ENCODE results near the gene CSNK2B. TPM values are rescaled to one million over a fixed set of nuclear protein-coding genes. Genes with fewer than 3 reads are reported as not detected.

CSNK2B gene
- total and polyA plus RNA-seq, 10 of the 15 experiments (the other 5 are each of a cell fraction or from before 2014, with no cell fraction given), result 56.3 to 405 (median 286) TPM

- no peak for TF ChIP-seq PKNOX1 (IDR thresholded peaks at IDR 0.05)
- peak in 1 of 2 experiments; percentile 8; a peak in 1 of 4 replicates for TF ChIP-seq BHLHE40 (IDR thresholded peaks at IDR 0.05; ENCODE audit: borderline replicate concordance in 1 of 2, low read depth in 2 of 2, low read length in 1 of 2)
- no peak for TF ChIP-seq EZH2 (IDR thresholded peaks at IDR 0.05; ENCODE audit: borderline replicate concordance, control insufficient read depth, low read depth, low read length)
- no peak for TF ChIP-seq SMC3 (IDR thresholded peaks at IDR 0.05; ENCODE audit: borderline replicate concordance, low read length)
- peak; percentile 55 for TF ChIP-seq NR2F1 (conservative IDR thresholded peaks at IDR 0.05)
- no peak for TF ChIP-seq FOS (IDR thresholded peaks at IDR 0.05; ENCODE audit: borderline replicate concordance, extremely low read depth, insufficient read length)
- TF ChIP-seq DPF2 (IDR thresholded peaks at IDR 0.05), result peak; percentile 37; the same call in 1 of the 2 replicates
- TF ChIP-seq ZNF687 (IDR thresholded peaks at IDR 0.05), result peak; percentile 67
- no peak for TF ChIP-seq SUPT20H (IDR thresholded peaks at IDR 0.05; ENCODE audit: borderline replicate concordance, control insufficient read depth, low read depth, low read length)
- TF ChIP-seq POLR2A (IDR thresholded peaks at IDR 0.05; ENCODE audit: low read depth, low read length), result peak; percentile 90
- TF ChIP-seq ESRRA (IDR thresholded peaks at IDR 0.05; ENCODE audit: low read length), result no peak
- TF ChIP-seq NKRF (conservative IDR thresholded peaks at IDR 0.05), result peak; percentile 65; the same call in 1 of the 2 replicates
- TF ChIP-seq BACH1 (IDR thresholded peaks at IDR 0.05; ENCODE audit: borderline replicate concordance), result peak; percentile 52
- TF ChIP-seq TAF1 (IDR thresholded peaks at IDR 0.05; ENCODE audit: borderline replicate concordance, low read depth, low read length), result peak; percentile 89
- peak; percentile 85; the same call in 1 of the 2 replicates for TF ChIP-seq CHD1 (IDR thresholded peaks at IDR 0.05; ENCODE audit: low read depth, low read length)
- 0 out of 2 replicates have a peak, but pooled peaks have one; percentile 21 for TF ChIP-seq ZNF217 (IDR thresholded peaks at IDR 0.05)
- 0 out of 2 replicates have a peak, but pooled peaks have one; percentile 12 for TF ChIP-seq ZNF24 (IDR thresholded peaks at IDR 0.05)
- 0 out of 2 replicates have a peak, but pooled peaks have one; percentile 36 for TF ChIP-seq TCF3 (IDR thresholded peaks at IDR 0.05; ENCODE audit: borderline replicate concordance, insufficient read depth, low read depth, low read length)
- peak; percentile 22 for TF ChIP-seq MEF2B (IDR thresholded peaks at IDR 0.05; ENCODE audit: partially characterized antibody, poor library complexity, severe bottlenecking)
- TF ChIP-seq CHD2 (IDR thresholded peaks at IDR 0.05; ENCODE audit: borderline replicate concordance, low read depth, low read length), result peak; percentile 77
- peak; percentile 47; the same call in 1 of the 2 replicates for TF ChIP-seq POLR2AphosphoS2 (IDR thresholded peaks at IDR 0.05; ENCODE audit: low read depth, low read length)
- TF ChIP-seq YY1 (IDR thresholded peaks at IDR 0.05; ENCODE audit: low read depth, low read length), result peak; percentile 96
Observed at GRCh38 chr6:31620586-31621319, 45.1 kb upstream of the CSNK2B start, which contains the start of gene PRRC2A (continued).
